ENCODE measurements around the gene C9orf43.

Gene C9orf43

GRCh38 chr9:113467183-113467582, 56.6 kb downstream of the C9orf43 start:
- no peak for DNase-seq (ENCODE audit: low spot score)

- no peak for DNase-seq (ENCODE audit: low spot score)
These were observed 58.3 kb downstream of the C9orf43 start for GRCh38 chr9:113468716-113469448.

- no peak for DNase-seq (ENCODE audit: low spot score)
These were observed 60.6 kb downstream of the C9orf43 start for GRCh38 chr9:113471143-113471542.

GRCh38 chr9:113471566-113471965, 61.0 kb downstream of the C9orf43 start:
- DNase-seq (ENCODE audit: low spot score), result no peak

GRCh38 chr9:113472199-113472598, 61.7 kb downstream of the C9orf43 start:
- DNase-seq (ENCODE audit: low spot score), result no peak

GRCh38 chr9:113474360-113475028, 63.9 kb downstream of the C9orf43 start:
- no peak for DNase-seq (ENCODE audit: low spot score)

- no peak for DNase-seq (ENCODE audit: low spot score)
These were observed 64.5 kb downstream of the C9orf43 start for GRCh38 chr9:113475031-113475430.

- no peak for DNase-seq (ENCODE audit: low spot score)
These were observed 65.4 kb downstream of the C9orf43 start for GRCh38 chr9:113475992-113476391.

GRCh38 chr9:113476511-113476916, 66.0 kb downstream of the C9orf43 start:
- no peak for DNase-seq (ENCODE audit: low spot score)

GRCh38 chr9:113477058-113477457, 66.5 kb downstream of the C9orf43 start:
- no peak for DNase-seq (ENCODE audit: low spot score)

GRCh38 chr9:113477661-113478060, 67.1 kb downstream of the C9orf43 start:
- DNase-seq (ENCODE audit: low spot score), result no peak

- DNase-seq (ENCODE audit: low spot score), result peak; percentile 50
These were observed 68.7 kb downstream of the C9orf43 start for GRCh38 chr9:113479174-113479621.

All from COLO829 (cell line).